TTC549 (cell line): ENCODE data around the gene C11orf21.

Source experiments
- FAIRE-seq: peaks from 2 replicates; lab custom pipeline; 2012; peaks lifted over from hg19 to GRCh38; lab: Jason Lieb, UNC

The C11orf21 gene

GRCh38 chr11:2308713-2309112 lies 7.0 kb upstream of the C11orf21 start:
- no peak for FAIRE-seq

GRCh38 chr11:2307501-2308331 lies 6.0 kb upstream of the C11orf21 start:
- FAIRE-seq: no peak

- no peak for FAIRE-seq
These were observed 5.3 kb upstream of the C11orf21 start for GRCh38 chr11:2306877-2307500.

- no peak for FAIRE-seq
These were observed 4.7 kb upstream of the C11orf21 start for GRCh38 chr11:2306452-2306823.

GRCh38 chr11:2305788-2306451 lies 4.2 kb upstream of the C11orf21 start:
- no peak for FAIRE-seq

- FAIRE-seq: no peak
These were observed 3.5 kb upstream of the C11orf21 start for GRCh38 chr11:2305140-2305778.

GRCh38 chr11:2304506-2305139 lies 2.9 kb upstream of the C11orf21 start:
- FAIRE-seq: no peak

GRCh38 chr11:2303627-2304505 lies 2.1 kb upstream of the C11orf21 start:
- FAIRE-seq: no peak

GRCh38 chr11:2302896-2303626 lies 1.3 kb upstream of the C11orf21 start:
- FAIRE-seq: no peak

GRCh38 chr11:2302306-2302895 lies 683 bp upstream of the C11orf21 start:
- no peak for FAIRE-seq

GRCh38 chr11:2300936-2301630 lies 635 bp downstream of the C11orf21 start:
- no peak for FAIRE-seq

GRCh38 chr11:2300290-2300935 lies 1.3 kb downstream of the C11orf21 start:
- FAIRE-seq: no peak

GRCh38 chr11:2299773-2300172 lies 1.9 kb downstream of the C11orf21 start:
- FAIRE-seq: no peak

- FAIRE-seq: no peak
These were observed 2.6 kb downstream of the C11orf21 start for GRCh38 chr11:2298795-2299761.

- FAIRE-seq: no peak
These were observed 3.5 kb downstream of the C11orf21 start for GRCh38 chr11:2298131-2298794.

- no peak for FAIRE-seq
These were observed 4.1 kb downstream of the C11orf21 start for GRCh38 chr11:2297623-2298030.

- no peak for FAIRE-seq
These were observed 4.7 kb downstream of the C11orf21 start for GRCh38 chr11:2296913-2297622.
